Pancreas (tissue), 10 donors: ENCODE results near the gene PDP2. TPM values are rescaled to one million over a fixed set of nuclear protein-coding genes. Genes with fewer than 3 reads are reported as not detected.

ENCODE experiments used
- ATAC-seq, 4 donors: fragments of 200-7000 bp; cut with Tn5 transposase; one replicate each; pipeline versions ENCODE4 v1.8.0 to v1.9.1; 2020; ENCODE audit warnings: mild to moderate bottlenecking in 4 of 4, moderate library complexity in 4 of 4
- DNase-seq, 6 donors: peaks; one replicate each; pipeline ENCODE4 v3.0.0-alpha.2; 2020
- FAIRE-seq: peaks from 2 replicates; lab custom pipeline; 2012; peaks lifted over from hg19 to GRCh38; lab: Jason Lieb, UNC
- H3K27ac ChIP-seq, 4 donors: fragments of 200-600 bp; sonication (generic); 1 replicate in 3 of 4; 2 replicates in 1 of 4; pipeline versions ENCODE4 v1.5.0 to v1.8.0; 2020
- H3K27me3 ChIP-seq, 4 donors: fragments of 200-600 bp; one replicate each; pipeline ENCODE4 v1.8.0; 2021
- H3K36me3 ChIP-seq, 3 donors: fragments of 200-600 bp; sonication (generic) in 1 of 3; one replicate each; pipeline versions ENCODE4 v1.5.0 to v1.8.0; 2020 to 2021
- H3K4me1 ChIP-seq, 3 donors: fragments of 200-600 bp; one replicate each; pipeline ENCODE4 v1.8.0; 2021
- H3K4me3 ChIP-seq, 4 donors: fragments of 200-600 bp; sonication (generic) in 2 of 4; one replicate each; pipeline versions ENCODE4 v1.5.0 to v1.8.0; 2020 to 2021
- H3K9me3 ChIP-seq, 4 donors: fragments of 200-600 bp; one replicate each; pipeline ENCODE4 v1.8.0; 2021
- WGBS, 2 donors: extraction: QIAGEN DNeasy Blood & Tissue Kit; methylation state at CpG; one replicate each; pipeline ENCODE4 v1.1.7; 2013; 5-methylcytosine and 5-hydroxymethylcytosine counted together
- intact Hi-C, 3 donors: fragments of 100-400 bp; cut with DNase I; formaldehyde crosslinking; loops; one replicate each; pipeline versions ENCODE4 v1.11.1 to v1.14.2; 2022
- polyA plus RNA-seq, 2 donors: library from polyadenylated mRNA; stranded (reverse); fragments of 200-250 nt; gene quantifications; one replicate each; pipeline ENCODE4 v1.2.3, GENCODE V29; 2013
- total RNA-seq, 6 donors: library from RNA; stranded (reverse); fragmentation: NEBNext Ultra II Directional in 4 of 6; extraction: Animal tissue kit (Norgen Biotek cat#: 25700) in 4 of 6; gene quantifications; one replicate each; pipeline versions ENCODE4 v1.2.1 to v1.2.4, GENCODE V29; 2021 to 2023
- TF ChIP-seq, protein P1 (sequence below), 4 donors: fragments of 200-600 bp; sonication (generic) in 3 of 4; IDR thresholded peaks; one replicate each; pipeline versions ENCODE4 v1.5.0 to v1.8.0; 2021; ENCODE audit warnings: antibody characterized with exemption in 4 of 4
- donor health status: healthy with polysubstance abuse.
- donor health status: DM: no; HTN: no; CAD: no; lungs with moderate emphysema.
- donor health status: DM: no; HTN: no; CAD: no.
- donor health status: control.
- donor health status: control.
- donor health status: Bipolar disorder and iron deficiency.
- donor health status: DM: yes; HTN: yes; CAD: no.
- donor health status: DM: no; HTN: no; CAD: no.
- donor health status: DM: no; HTN: no; CAD: no.
- donor health status: DM: yes; HTN: yes; CAD: no.

PDP2 gene
- total and polyA plus RNA-seq, 8 donors: 1.6 to 8.5 (median 7.2) TPM

DNA sequence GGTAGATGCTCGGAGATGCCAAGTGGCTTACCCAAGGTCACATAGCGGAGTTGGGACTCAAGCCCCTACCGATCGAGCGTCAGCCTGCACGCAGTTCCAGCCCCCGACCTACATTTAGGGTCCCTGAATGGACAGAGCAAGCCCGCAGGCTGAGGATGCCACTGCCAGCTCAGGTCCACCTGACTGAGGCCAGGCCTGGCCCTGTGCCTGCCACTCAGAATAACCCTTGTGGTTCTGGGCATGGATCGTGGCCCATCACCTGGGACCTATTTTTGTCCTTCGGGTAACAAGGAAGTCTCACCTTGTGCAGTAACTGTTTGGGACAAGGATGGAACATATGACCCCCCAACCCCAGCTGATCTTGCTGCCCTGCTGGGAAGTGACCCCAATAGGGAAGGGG is 21.3 kb downstream of the PDP2 start:
- H3K27me3 ChIP-seq: no peaks in the 10 kb centered on the region
- H3K9me3 ChIP-seq: no peaks in the 10 kb centered on the region
- no peaks in the 10 kb centered on the region for H3K36me3 ChIP-seq
- H3K4me3 ChIP-seq: no peak overlapping the region
- TF ChIP-seq, protein P1, sequence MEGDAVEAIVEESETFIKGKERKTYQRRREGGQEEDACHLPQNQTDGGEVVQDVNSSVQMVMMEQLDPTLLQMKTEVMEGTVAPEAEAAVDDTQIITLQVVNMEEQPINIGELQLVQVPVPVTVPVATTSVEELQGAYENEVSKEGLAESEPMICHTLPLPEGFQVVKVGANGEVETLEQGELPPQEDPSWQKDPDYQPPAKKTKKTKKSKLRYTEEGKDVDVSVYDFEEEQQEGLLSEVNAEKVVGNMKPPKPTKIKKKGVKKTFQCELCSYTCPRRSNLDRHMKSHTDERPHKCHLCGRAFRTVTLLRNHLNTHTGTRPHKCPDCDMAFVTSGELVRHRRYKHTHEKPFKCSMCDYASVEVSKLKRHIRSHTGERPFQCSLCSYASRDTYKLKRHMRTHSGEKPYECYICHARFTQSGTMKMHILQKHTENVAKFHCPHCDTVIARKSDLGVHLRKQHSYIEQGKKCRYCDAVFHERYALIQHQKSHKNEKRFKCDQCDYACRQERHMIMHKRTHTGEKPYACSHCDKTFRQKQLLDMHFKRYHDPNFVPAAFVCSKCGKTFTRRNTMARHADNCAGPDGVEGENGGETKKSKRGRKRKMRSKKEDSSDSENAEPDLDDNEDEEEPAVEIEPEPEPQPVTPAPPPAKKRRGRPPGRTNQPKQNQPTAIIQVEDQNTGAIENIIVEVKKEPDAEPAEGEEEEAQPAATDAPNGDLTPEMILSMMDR (IDR thresholded peaks at IDR 0.05): no peak
- no peak for ATAC-seq
- intact Hi-C loops: loop anchor here in 1 of 3 donors (10.0 kb wide), 1 partner anchor 53 kb away; no protein-coding TSS in a partner anchor
- 76 to 84% methylated on average over 10 of the region's 10 CpGs for WGBS, 2 donors
- FAIRE-seq: no peak
- H3K27ac ChIP-seq: no peak overlapping the region
- H3K4me1 ChIP-seq: peaks cover 6 to 15% (median 14%) of the 10 kb centered on the region in 3 donors
- DNase-seq: no peak

DNA sequence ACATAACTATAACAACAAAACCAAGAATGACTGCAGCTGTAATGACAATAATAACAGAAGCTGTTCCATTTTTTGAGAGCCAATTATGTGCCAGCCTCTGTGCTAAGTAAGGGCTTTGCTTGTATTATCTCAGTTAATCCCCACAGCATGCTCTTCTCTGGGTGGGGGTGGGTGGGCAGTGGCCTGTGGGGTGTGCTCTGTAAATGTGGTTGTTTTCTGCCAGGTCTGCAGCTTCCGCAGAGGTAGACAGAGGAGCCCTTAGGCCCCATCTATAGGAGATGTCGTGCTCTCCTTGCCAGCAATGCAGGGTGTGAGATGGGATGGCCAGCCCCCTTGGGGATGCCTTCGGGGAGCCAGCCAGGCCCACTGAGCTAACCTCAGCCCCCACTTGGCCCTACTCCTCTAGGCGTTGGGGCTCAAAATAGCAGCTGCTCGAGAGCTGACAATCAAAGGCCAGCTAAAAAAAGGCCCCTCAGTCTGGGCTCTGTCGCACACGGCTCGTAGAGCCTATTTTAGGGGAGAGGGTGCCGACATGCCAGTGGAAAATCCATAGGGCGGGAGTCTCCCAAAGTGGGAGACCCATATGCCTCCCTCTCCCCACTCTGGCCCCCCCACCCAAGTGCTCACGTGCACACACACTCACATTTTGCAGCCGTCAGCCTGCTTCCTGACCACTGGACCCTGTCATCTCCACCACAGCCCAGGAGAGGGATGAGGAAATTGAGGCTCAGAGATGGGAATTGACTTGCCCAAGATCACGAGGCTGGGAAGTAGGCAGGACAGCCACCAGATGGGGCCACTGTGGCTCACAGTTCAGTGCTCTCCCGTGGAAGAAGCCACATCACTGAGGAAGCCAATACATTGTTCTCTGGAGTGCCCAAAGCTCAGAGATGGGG is 22.6 kb downstream of the PDP2 start:
- no peaks in the 10 kb centered on the region for H3K9me3 ChIP-seq
- H3K27ac ChIP-seq: no peak overlapping the region
- no peak for ATAC-seq
- DNase-seq: peak in 1 of 6 donors; percentile 18
- intact Hi-C loops: loop anchor here in 1 of 3 donors (10.0 kb wide), 1 partner anchor 52 kb away; no protein-coding TSS in a partner anchor
- no peak overlapping the region for H3K4me3 ChIP-seq
- no peaks in the 10 kb centered on the region for H3K27me3 ChIP-seq
- H3K36me3 ChIP-seq: no peaks in the 10 kb centered on the region
- H3K4me1 ChIP-seq: peaks cover 6 to 15% (median 14%) of the 10 kb centered on the region in 3 donors
- FAIRE-seq: no peak
- TF ChIP-seq, protein P1 (IDR thresholded peaks at IDR 0.05): no peak
- 85 to 86% methylated on average over 14 of the region's 14 CpGs for WGBS, 2 donors

DNA sequence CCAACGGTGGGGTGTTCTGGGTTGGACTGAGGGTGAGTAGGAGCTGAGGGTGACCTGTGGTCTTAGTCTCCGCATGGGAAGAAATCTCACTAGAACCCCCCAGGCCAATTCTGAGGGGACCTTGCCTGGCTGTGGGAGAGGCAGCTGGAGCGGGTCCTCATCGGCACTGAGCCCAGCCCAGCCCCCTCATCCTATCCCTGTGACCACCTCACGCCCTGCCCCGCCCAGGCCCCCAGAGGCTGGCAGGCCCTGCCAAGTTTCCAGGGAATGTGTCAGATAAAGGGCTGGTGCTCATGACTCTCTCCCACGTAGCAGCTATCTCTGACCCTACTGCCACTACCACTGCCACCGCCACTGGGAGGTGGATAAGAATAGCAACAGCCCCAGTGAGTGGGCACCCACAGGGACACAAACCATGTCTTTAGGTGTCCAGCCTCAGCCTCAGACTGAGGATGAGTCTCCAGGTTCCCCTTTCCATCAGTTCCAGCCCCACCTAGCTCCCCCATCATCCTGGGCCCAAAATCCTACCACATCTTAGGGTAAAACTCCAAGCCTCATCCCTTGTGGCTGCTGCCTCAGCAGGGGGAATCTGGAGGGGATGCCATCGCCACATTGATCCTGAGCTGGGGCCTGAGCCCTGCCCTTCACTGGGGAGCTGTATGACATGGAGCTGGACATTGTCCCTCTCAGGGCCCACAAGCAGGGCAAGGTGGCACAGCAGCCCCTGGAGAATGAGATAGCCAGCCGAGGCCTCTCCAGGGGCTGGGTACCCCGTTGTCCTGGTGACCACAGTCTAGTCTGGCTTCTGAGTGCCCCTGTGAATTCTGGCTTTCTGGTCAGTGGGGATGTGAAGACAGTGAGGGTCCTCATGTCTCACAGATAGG is 23.5 kb downstream of the PDP2 start:
- peaks cover 6 to 15% (median 14%) of the 10 kb centered on the region in 3 donors for H3K4me1 ChIP-seq
- WGBS, 2 donors: 69 to 72% methylated on average over 11 of the region's 11 CpGs
- TF ChIP-seq, protein P1 (IDR thresholded peaks at IDR 0.05): no peak
- H3K4me3 ChIP-seq: no peak overlapping the region
- H3K27ac ChIP-seq: no peak overlapping the region
- DNase-seq: no peak
- no peaks in the 10 kb centered on the region for H3K27me3 ChIP-seq
- intact Hi-C loops: loop anchor here in 1 of 3 donors (10.0 kb wide), 1 partner anchor 51 kb away; no protein-coding TSS in a partner anchor
- H3K36me3 ChIP-seq: no peaks in the 10 kb centered on the region
- H3K9me3 ChIP-seq: no peaks in the 10 kb centered on the region
- FAIRE-seq: no peak
- no peak for ATAC-seq

DNA sequence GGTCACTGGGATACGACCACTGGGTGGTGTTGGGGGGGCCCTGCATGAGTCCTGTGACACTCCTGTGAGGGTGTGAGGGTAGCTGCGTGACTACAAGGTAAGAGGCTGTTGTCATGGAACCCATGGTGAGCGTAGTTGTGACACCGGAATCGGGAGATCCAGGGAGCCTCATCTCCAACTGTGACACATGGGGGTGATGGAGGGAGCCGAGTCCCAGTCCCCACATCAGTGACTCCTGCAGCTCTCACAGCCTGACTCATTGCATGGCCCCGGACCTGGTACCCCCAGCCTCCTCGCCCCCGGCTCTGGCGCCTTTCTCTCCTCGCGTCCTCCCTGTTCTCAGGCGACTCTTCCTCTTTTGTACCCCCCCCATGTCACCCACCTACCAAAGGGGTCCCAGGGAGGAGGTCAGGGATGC is 24.1 kb downstream of the PDP2 start:
- WGBS, 2 donors: 93 to 94% methylated on average over 13 of the region's 13 CpGs
- TF ChIP-seq, protein P1 (IDR thresholded peaks at IDR 0.05): no peak

More for the DNA sequence above, 24.1 kb downstream of the PDP2 start:
- no peak for ATAC-seq
- no peak for DNase-seq
- intact Hi-C loops: loop anchor here in 1 of 3 donors (10.0 kb wide), 1 partner anchor 50 kb away; no protein-coding TSS in a partner anchor
- Histone ChIP-seq H3K36me3 (no peaks in the 10 kb centered on the region), H3K9me3 (no peaks in the 10 kb centered on the region), H3K27ac (no peak overlapping the region), H3K4me1 (peaks cover 6 to 14% (median 11%) of the 10 kb centered on the region in 3 donors), H3K4me3 (no peak overlapping the region), H3K27me3 (no peaks in the 10 kb centered on the region)
- no peak for FAIRE-seq
